HepG2 (cell line): ENCODE data around the gene CMIP. TPM values are rescaled to one million over a fixed set of nuclear protein-coding genes. Genes with fewer than 3 reads are reported as not detected.

ENCODE experiments used
- ATAC-seq: fragments of 200-7000 bp; cut with Tn5 transposase; 3 replicates; pipeline ENCODE4 v1.9.1; 2020; ENCODE audit warnings: mild to moderate bottlenecking, moderate library complexity
- BruUV-seq: library from RNA; stranded (reverse); fragments of 400-500 nt; replicated peaks from 2 replicates; lab custom pipeline; 2021; lab: Mats Ljungman, UMichigan
- CTCF ChIA-PET: fragments of 300-600 bp; formaldehyde crosslinking; extraction: SDS; loops from one replicate; lab custom pipeline; 2021; ENCODE audit warnings: low total read pairs, inconsistent platforms, low intra/inter-chr PET ratio; lab: Yijun Ruan, JAX
- POLR2A ChIA-PET: fragments of 350-600 bp; sonication (Branson Sonifier 250); formaldehyde crosslinking; loops from one replicate; lab custom pipeline; 2020; ENCODE audit warnings: antibody characterized with exemption, inconsistent platforms; lab: Yijun Ruan, JAX
- DNase-seq: peaks from one replicate; pipeline ENCODE4 v3.0.0-alpha.2; 2015; ENCODE audit warnings: low spot score
- FAIRE-seq: peaks from 3 replicates; lab custom pipeline; 2011; peaks lifted over from hg19 to GRCh38; lab: Jason Lieb, UNC
- H2AFZ ChIP-seq: one replicate; pipeline ENCODE4 v1.6.1; 2011; ENCODE audit warnings: low read length, inconsistent platforms
- H3K27ac ChIP-seq: fragments of 300-600 bp; 3 replicates; pipeline ENCODE4 v1.8.0; 2011; ENCODE audit warnings: mixed run types, mild to moderate bottlenecking, mixed read lengths, low read length, inconsistent platforms; ENCODE audit not compliant: insufficient read depth; ENCODE audit errors: extremely low read length
- H3K27me3 ChIP-seq, 2 experiments: fragments of 200-600 bp in 1 of 2; 2 replicates in 1 of 2; 3 replicates in 1 of 2; pipeline versions ENCODE4 v1.6.0 to v1.8.0; 2011; ENCODE audit warnings: low read length in 2 of 2, mild to moderate bottlenecking in 2 of 2, moderate library complexity in 2 of 2, inconsistent platforms in 1 of 2; ENCODE audit not compliant: insufficient read depth in 2 of 2, control insufficient read depth in 1 of 2
- H3K36me3 ChIP-seq, 2 experiments: fragments of 200-600 bp in 1 of 2; replicated peaks in 1 of 2; 2 replicates in 1 of 2; 3 replicates in 1 of 2; pipeline versions ENCODE4 v1.5.1 to v1.8.0; 2011; ENCODE audit warnings: low read length in 2 of 2, inconsistent platforms in 1 of 2; ENCODE audit not compliant: insufficient read depth in 2 of 2, control insufficient read depth in 1 of 2
- H3K4me1 ChIP-seq: 2 replicates; pipeline ENCODE4 v1.5.1; 2012; ENCODE audit warnings: low read length, inconsistent platforms; ENCODE audit not compliant: insufficient read depth
- H3K4me2 ChIP-seq: 2 replicates; pipeline ENCODE4 v1.6.0; 2011; ENCODE audit warnings: low read depth, low read length, inconsistent platforms
- H3K4me3 ChIP-seq, 3 experiments: fragments of 200-600 bp in 1 of 3; sonication (generic), shearing (Covaris generic) in 1 of 3; replicated peaks in 1 of 3; 2 replicates each; pipeline ENCODE4 v1.5.1; 2011 to 2016; ENCODE audit warnings: low read length in 3 of 3, inconsistent platforms in 2 of 3, low read depth in 2 of 3, mild to moderate bottlenecking in 2 of 3, control low read depth in 1 of 3, mixed read lengths in 1 of 3; ENCODE audit not compliant: insufficient read depth in 1 of 3
- H3K79me2 ChIP-seq: one replicate; pipeline ENCODE4 v1.6.1; 2011; ENCODE audit warnings: low read length, inconsistent platforms; ENCODE audit not compliant: insufficient read depth
- H3K9ac ChIP-seq: 2 replicates; pipeline ENCODE4 v1.6.0; 2011; ENCODE audit warnings: mild to moderate bottlenecking, low read depth, low read length, inconsistent platforms; ENCODE audit not compliant: insufficient read depth
- H3K9me3 ChIP-seq: 2 replicates; pipeline ENCODE4 v1.5.1; 2012; ENCODE audit warnings: mild to moderate bottlenecking, low read length
- H4K20me1 ChIP-seq: 2 replicates; pipeline ENCODE4 v1.6.0; 2011; ENCODE audit warnings: inconsistent platforms, mild to moderate bottlenecking, low read length, moderate library complexity; ENCODE audit not compliant: insufficient read depth
- HNRNPUL1 ChIP-seq: fragments of 200-400 bp; formaldehyde crosslinking; IDR thresholded peaks from 2 replicates; pipeline ENCODE4 v1.6.1; 2017; ENCODE audit warnings: low read depth, mild to moderate bottlenecking, low read length, moderate library complexity
- KDM5B ChIP-seq: sonication (generic); formaldehyde crosslinking; IDR thresholded peaks from 2 replicates; pipeline ENCODE4 v1.4.0; 2020; ENCODE audit warnings: missing genetic modification reagents, mild to moderate bottlenecking, borderline replicate concordance
- KLF11 ChIP-seq: IDR thresholded peaks from 2 replicates; pipeline ENCODE4 v1.6.1; 2016; ENCODE audit warnings: missing compliant biosample characterization
- KLF15 ChIP-seq: sonication (generic); formaldehyde crosslinking; IDR thresholded peaks from 2 replicates; pipeline ENCODE4 v1.8.1; 2023; ENCODE audit warnings: borderline replicate concordance, mild to moderate bottlenecking, inconsistent platforms, missing genetic modification reagents, mixed read lengths
- MATR3 ChIP-seq: sonication (generic); formaldehyde crosslinking; IDR thresholded peaks from 2 replicates; pipeline ENCODE4 v1.4.0; 2020; ENCODE audit warnings: missing genetic modification reagents
- MEIS1 ChIP-seq: sonication (generic); formaldehyde crosslinking; IDR thresholded peaks from 2 replicates; pipeline ENCODE4 v1.9.0; 2021; ENCODE audit warnings: mild to moderate bottlenecking, missing genetic modification reagents, moderate library complexity, borderline replicate concordance
- MLX ChIP-seq: IDR thresholded peaks from 2 replicates; pipeline ENCODE4 v1.6.1; 2016
- RFX1 ChIP-seq: fragments of 450-650 bp; IDR thresholded peaks from 2 replicates; pipeline ENCODE4 v1.6.1; 2017
- SPEN ChIP-seq: sonication (generic); formaldehyde crosslinking; IDR thresholded peaks from 2 replicates; pipeline ENCODE4 v1.5.1; 2020; ENCODE audit warnings: low read depth, mild to moderate bottlenecking, missing genetic modification reagents
- SRSF1 ChIP-seq: fragments of 200-400 bp; formaldehyde crosslinking; optimal IDR thresholded peaks from 2 replicates; pipeline ENCODE3; 2017; ENCODE audit warnings: mild to moderate bottlenecking, low read depth, low read length, moderate library complexity
- ZBTB2 ChIP-seq: sonication (generic); formaldehyde crosslinking; IDR thresholded peaks from 2 replicates; pipeline ENCODE4 v1.8.0; 2022; ENCODE audit warnings: low read depth, missing genetic modification reagents
- ZNF224 ChIP-seq: sonication (generic); formaldehyde crosslinking; IDR thresholded peaks from 2 replicates; pipeline ENCODE4 v1.5.0; 2020; ENCODE audit warnings: mild to moderate bottlenecking, missing genetic modification reagents
- ZNF24 ChIP-seq: fragments of 450-650 bp; IDR thresholded peaks from 2 replicates; pipeline ENCODE4 v1.6.1; 2017; ENCODE audit warnings: antibody characterized with exemption, mild to moderate bottlenecking
- ZSCAN29 ChIP-seq: sonication (generic); formaldehyde crosslinking; conservative IDR thresholded peaks from 2 replicates; pipeline ENCODE4 v1.4.0; 2020; ENCODE audit warnings: mild to moderate bottlenecking, missing genetic modification reagents
- WGBS: methylation state at CpG from one replicate; pipeline ENCODE4 v1.1.6; 2017; ENCODE audit warnings: low lambda C conversion rate; 5-methylcytosine and 5-hydroxymethylcytosine counted together
- in situ Hi-C: cut with HindIII; loops from 2 replicates; pipeline ENCODE4 v1.10.0; 2017; ENCODE audit warnings: low pct_unique_long_range_greater_than_20kb; ENCODE audit not compliant: extremely low pct_ligation_motif_present
- intact Hi-C: fragments of 100-400 bp; cut with micrococcal nuclease; formaldehyde crosslinking; loops from one replicate; pipeline ENCODE4 v1.10.0; 2022; ENCODE audit not compliant: unreplicated experiment
- polyA plus RNA-seq, 8 experiments: library from polyadenylated mRNA; depleted of rRNA in 3 of 8; stranded (reverse) in 7 of 8; unstranded in 1 of 8; fragments of >200 nt; fragmentation: Illumina TruSeq in 4 of 8; extraction: Trizol in 4 of 8; gene quantifications; 2 replicates each; pipeline versions ENCODE4 v1.2.1 to v1.2.3, GENCODE V29; 2011 to 2016; ENCODE audit warnings: low read depth in 4 of 8, missing spikeins in 1 of 8, mixed read lengths in 1 of 8; ENCODE audit not compliant: insufficient read depth in 1 of 8
- total RNA-seq, 5 experiments: library from RNA; depleted of rRNA; stranded (reverse); fragments of >200 nt; fragmentation: Illumina TruSeq; extraction: Trizol; gene quantifications; 2 replicates each; pipeline ENCODE4 v1.2.3, GENCODE V29; 2016; ENCODE audit warnings: low read depth in 1 of 5

Gene CMIP
- total and polyA plus RNA-seq, 2 of the 13 experiments (the other 11 are each of a cell fraction or from before 2014, with no cell fraction given) = 10.9 to 18.1 TPM

DNA sequence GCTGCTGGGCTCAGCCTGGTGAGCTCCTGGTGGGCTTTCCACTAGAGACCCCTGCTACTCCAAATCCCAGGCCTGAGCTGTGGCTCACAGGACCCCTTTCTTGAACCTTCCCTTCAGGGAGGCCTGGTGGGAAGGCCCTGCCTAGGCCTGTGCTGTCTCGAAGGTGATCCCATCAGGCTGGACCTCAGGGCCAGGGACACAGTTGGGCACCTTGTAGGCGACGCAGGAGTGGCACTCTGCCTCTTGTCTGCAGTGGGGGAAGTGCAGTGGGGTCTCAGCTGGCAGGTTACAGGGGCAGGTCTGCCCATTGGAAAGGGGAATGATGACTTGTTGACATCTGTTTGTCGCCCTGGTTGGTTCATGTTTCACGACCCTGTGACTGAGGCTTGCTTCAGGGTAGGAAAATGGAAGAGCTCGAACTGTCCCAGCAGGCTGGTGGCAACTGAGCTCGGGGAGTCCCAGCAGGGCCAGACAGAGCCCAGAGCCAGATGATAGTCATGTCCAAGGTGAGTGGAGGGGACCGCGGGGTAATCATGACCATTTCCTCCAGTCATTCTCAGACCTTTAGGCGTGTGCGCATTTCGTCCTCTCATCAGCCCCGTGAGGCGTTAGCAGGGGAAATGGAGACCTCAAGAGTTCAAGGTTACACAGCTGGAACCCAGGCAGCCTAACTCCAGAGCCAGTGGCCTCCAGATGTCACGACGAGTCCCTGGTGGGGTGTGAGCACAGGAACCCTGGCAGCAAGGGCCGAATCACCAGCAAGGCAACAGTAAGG lies 11.3 kb downstream of the CMIP start (continued):
- TF ChIP-seq ZBTB2 (CRISPR knock-in tag) (no peak), ZNF24 (no peak), MATR3 (CRISPR knock-in tag) (no peak), MEIS1 (no peak), SPEN (CRISPR knock-in tag) (0 out of 2 replicates have a peak, but pooled peaks have one; percentile 10), KLF11 (no peak), KDM5B (CRISPR knock-in tag) (0 out of 2 replicates have a peak, but pooled peaks have one; percentile 19), SRSF1 (peak; percentile 44), KLF15 (no peak)
- TF ChIP-seq, all 625 proteins: peak for 13

DNA sequence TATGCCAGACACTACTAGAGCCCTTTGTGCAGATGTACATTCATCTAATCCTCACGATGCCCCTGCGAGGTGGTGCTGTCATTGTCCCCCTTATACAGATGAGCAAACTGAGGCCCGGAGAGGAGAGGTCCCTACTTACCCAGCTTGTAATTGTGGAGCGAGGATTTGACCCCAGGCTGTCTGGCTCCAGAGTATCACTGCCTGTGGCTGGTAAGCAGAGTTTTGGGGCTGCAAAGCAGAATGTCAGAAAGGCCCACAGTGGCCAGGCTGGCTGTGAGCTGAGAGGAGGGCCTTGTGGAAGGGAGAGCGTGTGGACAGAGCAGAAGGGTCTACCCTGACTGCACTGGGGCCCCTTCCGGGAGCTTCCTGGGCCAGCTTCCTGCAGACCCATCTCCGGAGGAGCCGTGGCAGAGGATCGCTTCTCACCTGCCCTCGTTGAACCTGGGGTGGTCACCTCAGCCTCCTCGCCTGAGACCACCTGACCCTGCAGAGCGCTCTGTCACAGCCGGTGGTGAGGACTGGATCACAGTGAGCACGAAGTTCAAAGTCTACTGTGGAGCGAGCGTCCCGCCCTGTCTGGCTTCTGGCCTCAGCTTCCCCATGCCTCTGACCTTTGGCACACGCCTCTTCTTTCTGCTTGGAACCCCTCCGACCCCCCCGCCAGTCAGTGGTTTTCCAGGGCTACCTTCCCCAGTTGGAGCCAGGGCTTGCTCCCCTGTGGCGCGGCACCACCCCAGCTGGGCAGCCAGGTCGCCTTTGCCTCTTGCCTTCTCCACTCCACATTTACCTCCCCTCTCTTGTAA lies 12.1 kb downstream of the CMIP start:
- in situ Hi-C loops = no loop called here
- FAIRE-seq (peak; percentile 88), ATAC-seq (peak; percentile 71), DNase-seq (peak; percentile 94)
- intact Hi-C loops = loop anchor here (2.0 kb wide), 2 partner anchors 78 to 92 kb away; no protein-coding TSS in a partner anchor
- 18% methylated on average over 17 of the region's 23 CpGs for WGBS
- Histone ChIP-seq H3K4me1 (peaks cover 100% of the 10 kb centered on the region), H3K9me3 (no peaks in the 10 kb centered on the region), H4K20me1 (peaks cover 88% of the 10 kb centered on the region), H3K4me2 (peak overlapping the region; percentile 57), H3K4me3 (peak overlapping the region in 1 of 3 experiments; percentile 42; a peak in 3 of 6 replicates), H3K9ac (peak overlapping the region; percentile 54), H3K27ac (peak overlapping the region; percentile 70), H3K27me3 (no peaks in the 10 kb centered on the region), H2AFZ (no peak overlapping the region), H3K79me2 (peaks cover 98% of the 10 kb centered on the region), H3K36me3 (peaks cover 15 to 45% of the 10 kb centered on the region in 2 experiments)
- TSS peak; percentile 69 for BruUV-seq
- POLR2A ChIA-PET = interaction anchor here (0.6 to 3.5 kb wide), 22 partner anchors 9 to 126 kb away, joined by 3 to 61 read pairs (median 4); no protein-coding TSS in a partner anchor
- CTCF ChIA-PET = no interaction called here
- TF ChIP-seq MLX (CRISPR knock-in tag) = peak; percentile 84
- 0 out of 2 replicates have a peak, but pooled peaks have one; percentile 22 for TF ChIP-seq ZSCAN29 (CRISPR knock-in tag)
- no peak for TF ChIP-seq RFX1
- no peak for TF ChIP-seq HNRNPUL1
- no peak for TF ChIP-seq ZNF224 (CRISPR knock-in tag)
